GM21576 (cell line): ENCODE data around the gene JMJD8.

Experiments
- ATAC-seq: cut with Tn5 transposase; IDR thresholded peaks from one replicate; pipeline ENCODE4 v1.9.1; 2021; ENCODE audit warnings: mild to moderate bottlenecking, moderate library complexity; ENCODE audit not compliant: unreplicated experiment

Gene JMJD8

DNA sequence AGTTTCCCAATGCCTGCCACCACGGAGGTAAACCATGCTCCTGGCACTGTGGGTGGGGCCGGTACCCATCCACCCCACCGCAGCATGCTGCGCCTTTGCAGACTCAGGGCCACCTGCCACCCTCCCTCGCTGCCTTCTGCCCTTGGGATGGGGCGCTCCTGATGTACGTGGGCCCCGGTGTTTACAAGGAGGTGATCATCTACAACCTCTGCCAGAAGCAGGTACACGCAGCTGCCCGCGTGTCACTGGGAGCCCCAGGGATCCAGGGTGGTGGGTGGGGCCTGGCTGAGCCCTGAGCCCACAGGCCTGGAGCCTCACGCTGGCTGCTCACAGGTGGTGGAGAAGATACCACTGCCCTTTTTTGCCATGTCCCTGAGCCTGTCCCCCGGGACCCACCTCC, 17.6 kb downstream of the JMJD8 start:
- ATAC-seq: no peak

DNA sequence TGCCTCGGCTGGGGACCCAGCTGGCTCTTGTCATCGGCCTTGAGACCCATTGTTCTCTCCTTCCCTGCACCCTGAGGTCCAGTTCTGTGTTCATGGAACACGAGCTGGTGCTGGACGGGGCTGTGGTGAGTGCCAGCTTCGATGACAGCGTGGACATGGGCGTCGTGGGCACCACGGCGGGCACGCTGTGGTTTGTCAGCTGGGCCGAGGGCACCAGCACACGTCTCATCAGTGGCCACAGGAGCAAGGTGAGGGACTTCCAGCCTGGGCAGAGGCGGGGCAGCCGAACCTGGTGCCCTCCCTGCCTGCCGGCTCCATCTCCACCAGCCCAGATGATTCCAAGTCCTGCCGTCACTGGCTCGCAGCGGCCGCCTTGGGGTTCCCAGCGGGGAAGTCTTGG, 21.5 kb downstream of the JMJD8 start:
- no peak for ATAC-seq

DNA sequence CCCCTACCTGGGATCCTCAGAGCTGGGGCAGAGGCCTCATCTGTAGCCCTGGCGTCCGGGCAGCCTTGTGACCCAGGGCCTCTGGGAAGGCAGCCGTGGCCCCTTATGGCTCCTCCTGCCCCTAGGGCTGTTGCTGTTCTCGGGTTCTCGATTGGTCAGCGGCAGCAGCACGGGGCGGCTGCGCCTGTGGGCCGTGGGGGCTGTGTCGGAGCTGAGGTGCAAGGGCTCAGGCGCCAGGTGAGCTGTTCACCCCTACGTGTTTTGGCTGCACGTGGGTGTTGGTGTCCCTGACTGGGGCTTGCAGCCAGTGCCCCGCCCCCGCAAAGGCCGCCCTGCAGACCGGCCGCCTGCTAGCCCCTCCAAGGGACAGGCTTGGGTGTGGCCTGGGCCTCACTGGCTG, 22.0 kb downstream of the JMJD8 start:
- no peak for ATAC-seq

DNA sequence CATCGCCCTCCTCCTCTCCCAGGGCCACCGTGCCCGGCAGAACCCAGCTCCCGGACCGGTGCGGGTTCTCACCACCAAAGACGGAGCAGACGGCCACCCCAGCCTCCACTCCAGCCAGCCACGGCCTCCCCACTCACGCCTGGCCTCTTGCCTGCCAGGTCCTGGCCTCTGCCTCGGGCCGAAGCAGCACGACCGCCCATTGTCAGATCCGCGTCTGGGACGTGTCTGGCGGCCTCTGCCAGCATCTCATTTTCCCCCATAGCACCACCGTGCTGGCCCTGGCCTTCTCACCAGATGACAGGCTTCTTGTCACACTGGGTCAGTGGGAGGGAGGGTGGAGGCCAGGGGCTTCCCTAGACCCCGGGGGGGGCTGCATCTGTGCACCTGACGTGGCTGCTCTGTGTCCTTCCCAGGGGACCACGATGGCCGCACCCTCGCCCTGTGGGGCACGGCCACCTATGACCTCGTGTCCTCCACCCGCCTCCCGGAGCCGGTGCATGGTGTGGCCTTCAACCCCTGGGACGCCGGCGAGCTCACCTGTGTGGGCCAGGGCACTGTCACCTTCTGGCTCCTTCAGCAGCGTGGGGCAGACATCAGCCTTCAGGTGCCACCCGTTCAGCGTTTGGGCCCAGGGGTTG, 22.8 kb downstream of the JMJD8 start:
- ATAC-seq: peak; percentile 9

DNA sequence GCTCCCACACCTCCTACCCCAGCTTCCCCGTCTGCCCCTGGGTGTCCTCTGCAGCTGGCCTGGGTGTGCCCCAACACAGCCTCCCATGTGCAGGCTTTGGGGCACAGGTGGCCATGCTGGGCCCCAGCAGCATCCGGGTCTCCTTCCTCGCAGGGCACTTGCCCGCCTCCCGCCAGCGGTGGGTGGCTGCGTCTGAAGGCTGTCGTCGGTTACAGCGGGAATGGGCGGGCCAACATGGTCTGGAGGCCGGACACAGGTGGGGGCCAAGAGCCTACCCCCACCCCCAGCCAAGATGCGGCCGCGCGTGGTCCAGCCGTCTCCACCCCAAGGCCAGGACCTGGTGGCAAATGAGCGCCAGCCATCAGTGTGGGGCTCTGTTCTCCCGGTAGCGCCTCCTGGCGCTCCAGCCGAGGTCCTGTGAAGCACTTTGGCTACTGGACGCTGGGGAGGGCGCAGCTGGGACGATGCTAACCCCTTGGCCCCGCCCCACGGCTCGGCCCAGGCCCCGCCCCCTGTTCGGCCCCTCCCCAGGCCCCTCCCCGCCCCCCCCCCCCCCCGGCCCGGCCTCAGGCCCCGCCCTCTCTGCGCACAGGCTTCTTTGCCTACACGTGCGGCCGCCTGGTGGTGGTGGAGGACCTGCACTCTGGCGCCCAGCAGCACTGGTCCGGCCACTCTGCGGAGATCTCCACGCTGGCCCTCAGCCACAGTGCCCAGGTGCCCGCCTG, 23.5 kb downstream of the JMJD8 start:
- ATAC-seq: peak; percentile 42

DNA sequence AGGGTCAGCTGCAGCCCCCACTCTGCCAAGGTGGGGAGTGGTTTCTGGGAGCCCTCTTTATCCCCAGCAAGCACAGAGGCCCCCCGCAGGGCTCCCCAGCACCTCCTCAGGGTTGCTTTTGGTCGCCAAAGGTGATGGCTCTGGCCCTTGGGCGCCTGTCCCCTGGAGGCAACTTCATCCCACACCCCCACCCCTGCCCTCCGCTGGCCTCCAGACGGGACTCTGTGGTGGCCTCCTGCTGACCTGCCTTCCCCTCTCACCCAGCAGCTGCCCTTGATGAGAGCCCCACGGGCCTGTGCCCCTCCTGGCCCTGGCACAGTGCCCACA, 24.0 kb downstream of the JMJD8 start:
- no peak for ATAC-seq

DNA sequence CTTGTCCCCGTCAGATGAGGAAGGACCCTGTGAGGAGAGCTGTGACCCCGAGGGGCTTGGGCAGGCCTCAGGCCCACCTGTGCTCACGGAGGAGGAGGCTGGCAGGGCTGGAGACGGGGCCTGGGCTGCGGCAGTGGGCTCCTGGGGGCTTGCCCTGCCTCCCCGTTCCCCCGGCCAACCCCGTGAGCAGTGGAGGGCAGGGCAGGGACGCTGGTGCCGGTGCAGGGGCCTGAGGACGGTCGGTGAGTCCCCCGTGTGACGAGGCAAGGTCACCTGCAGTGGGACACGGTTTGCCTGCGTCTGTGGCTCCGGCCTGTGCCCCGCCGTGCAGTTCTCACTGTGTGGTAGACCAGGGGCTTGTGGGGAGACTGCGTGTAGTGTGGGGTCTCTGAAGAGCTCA, 24.5 kb downstream of the JMJD8 start:
- no peak for ATAC-seq

DNA sequence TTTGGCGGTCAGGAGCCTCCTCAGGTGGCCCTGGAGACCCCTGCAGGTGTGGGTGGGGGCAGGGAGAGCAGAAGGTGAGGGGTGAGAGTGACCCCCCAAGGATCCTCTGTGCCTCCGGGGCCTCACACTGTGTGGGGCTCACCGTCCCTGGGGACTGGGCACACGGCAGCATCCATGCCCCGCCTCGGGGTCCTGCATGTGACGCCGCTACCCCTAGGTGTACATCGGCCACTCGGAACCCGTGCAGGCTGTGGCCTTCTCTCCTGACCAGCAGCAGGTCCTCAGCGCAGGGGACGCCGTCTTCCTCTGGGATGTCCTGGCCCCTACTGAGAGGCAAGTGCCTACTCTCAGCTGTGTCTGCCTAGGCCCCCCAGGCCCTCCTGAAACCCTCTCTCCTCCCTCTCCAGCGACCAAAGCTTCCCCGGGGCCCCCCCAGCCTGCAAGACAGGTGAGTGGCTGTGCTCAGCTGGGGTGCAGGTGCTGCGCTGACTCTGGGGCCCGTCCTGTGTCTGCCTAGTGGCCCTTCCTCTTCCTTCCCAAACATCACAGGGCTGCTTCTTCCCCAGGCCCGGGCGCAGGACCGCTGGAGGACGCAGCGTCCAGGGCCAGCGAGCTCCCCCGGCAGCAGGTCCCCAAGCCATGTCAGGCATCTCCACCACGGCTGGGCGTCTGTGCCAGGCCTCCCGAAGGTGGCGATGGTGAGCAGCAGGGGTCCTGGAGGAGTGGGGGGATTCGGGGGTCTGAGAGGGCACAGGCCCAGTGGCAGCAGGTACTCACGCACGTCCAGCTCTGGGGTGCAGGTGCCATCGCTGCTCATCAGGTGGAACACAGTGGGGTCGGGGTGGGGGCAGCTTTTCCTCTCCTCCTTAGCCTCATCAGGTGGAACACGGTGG, 25.2 kb downstream of the JMJD8 start:
- no peak for ATAC-seq

DNA sequence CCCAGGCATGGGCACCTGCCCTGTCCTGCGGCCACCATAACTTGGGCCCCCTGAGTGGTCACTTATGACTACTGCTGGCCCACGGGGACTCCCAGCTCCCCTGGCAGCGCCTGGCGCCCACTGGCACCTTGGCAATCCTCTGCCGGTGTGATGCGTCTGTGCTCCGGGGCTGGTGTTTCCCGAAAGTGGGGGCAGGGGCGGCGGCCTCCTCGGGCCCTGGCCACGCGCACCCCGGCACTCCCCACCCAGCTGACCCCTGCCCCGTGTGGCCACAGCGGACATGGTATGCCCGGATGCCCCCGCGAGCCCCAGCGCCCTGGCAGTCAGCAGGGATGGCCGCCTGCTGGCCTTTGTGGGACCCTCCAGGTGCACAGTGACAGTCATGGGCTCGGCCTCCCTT, 26.6 kb downstream of the JMJD8 start:
- no peak for ATAC-seq

DNA sequence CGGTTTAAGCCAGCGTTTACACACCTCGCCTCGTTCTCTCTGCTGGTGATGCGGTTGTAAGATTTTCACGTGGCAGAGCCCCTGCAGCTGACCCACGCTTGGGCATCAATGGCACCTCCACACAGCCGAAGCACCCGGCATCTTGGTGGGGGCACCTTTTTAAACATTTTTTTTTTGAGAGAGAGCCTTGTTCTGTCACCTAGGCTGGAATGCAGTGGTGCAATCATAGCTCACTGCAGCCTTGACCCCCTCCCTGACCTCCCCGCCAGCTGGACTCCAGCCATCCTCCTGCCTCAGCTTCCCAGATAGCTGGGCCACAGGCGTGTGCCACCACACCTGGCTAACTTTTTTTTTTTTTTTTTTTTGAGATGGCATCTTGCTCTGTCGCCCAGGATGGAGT, 30.1 kb downstream of the JMJD8 start:
- ATAC-seq: no peak

DNA sequence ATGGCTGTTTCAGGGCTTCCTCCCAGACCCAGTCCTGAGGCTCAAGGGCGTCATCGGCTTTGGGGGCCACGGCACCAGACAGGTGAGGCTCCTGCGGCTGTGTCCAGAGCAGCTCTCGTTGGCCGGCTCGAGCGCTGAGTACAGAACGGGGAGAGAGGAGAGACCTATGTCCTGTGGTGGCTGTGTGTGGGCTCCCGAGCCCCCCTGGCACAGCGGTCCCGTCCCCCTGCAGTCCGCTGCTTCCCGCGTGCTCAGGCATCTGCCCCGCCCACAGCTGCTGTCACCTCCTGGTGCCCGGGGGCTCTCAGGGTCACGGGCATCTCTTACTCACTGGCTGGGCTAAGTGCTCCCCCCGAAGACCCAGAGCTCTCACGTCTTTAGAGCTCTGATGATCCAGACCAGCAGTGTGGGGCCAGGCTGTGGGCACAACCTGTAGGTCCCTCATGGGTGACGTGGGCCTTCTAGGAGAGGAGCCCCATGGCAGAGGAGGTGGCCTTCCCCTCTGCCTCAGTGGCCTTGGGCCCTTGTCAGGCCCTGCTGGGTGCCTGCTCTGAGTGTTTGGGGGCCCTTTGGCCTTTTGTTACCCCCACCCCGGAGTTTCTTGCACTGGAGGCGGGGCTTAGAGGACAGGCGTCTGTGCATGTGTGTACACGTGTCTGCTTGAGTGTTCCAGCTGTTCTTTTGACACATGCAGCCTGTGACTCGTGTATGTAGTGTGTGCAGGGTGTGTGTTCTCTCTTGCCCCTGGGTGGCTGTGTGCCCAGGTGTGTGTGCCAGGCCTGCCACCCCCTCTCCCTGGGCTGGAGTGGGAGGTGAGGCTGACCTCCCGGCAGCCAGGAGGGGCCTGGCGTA, 31.5 kb downstream of the JMJD8 start:
- ATAC-seq: no peak

DNA sequence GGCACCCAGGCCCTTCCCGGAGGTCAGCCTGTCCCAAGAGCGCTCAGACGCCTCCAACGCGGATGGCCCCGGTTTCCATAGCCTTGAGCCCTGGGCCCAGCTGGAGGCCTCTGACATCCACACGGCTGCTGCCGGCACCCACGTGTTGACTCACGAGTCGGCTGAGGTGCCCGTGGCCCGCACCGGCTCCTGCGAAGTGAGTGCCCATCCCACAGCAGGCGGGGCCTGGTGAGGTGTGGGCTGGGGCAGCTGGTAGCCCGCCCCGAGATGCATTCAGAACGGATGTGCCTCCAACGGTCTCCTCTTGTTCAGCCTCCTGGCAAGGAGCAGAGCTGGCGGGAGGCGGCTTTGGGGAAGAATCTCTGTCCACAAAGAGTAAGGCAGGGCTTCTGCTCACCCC, 32.3 kb downstream of the JMJD8 start:
- ATAC-seq: no peak

DNA sequence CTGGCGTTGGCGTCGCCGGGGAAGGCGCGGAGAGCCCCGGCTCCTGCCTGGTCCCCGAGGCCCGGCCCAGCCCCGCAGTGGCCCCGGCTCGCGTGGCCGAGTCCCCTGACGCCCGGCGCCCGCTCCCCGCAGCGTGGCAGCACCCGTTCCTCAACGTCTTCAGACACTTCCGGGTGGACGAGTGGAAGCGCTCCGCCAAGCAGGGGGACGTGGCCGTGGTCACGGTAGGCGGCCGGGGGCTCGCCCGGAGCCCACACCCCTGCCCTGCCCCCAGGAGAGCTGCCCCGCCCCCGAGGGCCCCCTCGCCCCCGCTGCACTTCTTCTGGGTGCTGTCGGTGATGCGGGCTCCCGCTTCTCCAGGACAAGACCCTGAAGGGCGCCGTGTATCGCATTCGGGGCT, 34.5 kb downstream of the JMJD8 start:
- ATAC-seq: no peak

DNA sequence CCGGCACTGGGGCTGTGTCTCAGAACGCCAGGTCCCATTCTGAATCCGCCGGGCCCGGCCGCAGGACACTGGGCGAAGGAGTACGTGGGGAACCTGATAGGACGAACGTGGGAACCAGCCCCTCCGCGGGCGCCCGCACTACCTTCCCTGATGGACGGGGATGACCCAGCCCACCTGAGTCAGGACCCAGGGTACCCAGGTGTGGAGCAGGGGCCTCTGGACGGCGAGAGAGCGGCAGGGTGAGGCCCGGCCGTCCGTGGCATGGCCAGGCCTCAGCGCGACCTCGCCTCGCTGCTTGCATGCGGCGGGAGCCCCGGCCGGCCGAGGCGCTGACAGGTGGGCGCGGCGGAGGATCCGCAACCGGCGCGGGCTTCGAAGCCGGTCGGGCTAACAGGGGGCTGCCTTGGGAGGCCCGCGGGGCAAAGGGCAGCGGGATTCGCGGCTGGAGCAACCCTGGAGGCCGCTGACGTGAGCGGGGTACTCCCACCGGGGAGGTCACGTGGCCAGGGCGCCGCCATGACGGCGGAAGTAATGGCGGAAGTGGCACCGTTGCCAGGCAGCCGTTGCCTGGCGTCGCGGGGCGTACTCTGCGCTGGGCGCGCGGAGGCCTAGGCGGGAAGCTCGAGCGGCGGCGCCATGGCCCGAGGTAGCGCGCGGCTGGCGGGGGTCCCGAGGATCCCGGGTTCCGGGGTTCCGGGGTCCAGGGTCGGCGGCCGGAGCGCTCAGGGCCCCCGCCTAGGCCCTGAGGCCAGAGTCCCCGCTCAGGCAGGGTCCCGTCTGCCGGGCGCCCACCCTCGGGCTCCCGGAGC, 35.1 kb downstream of the JMJD8 start, which contains the start of gene WDR90:
Gene WDR90, plus strand, starts transcription at position 585 of the 809 bp plus-strand sequence. Its CDS starts 52 bp downstream, at position 637.
- peak; percentile 64 for ATAC-seq

DNA sequence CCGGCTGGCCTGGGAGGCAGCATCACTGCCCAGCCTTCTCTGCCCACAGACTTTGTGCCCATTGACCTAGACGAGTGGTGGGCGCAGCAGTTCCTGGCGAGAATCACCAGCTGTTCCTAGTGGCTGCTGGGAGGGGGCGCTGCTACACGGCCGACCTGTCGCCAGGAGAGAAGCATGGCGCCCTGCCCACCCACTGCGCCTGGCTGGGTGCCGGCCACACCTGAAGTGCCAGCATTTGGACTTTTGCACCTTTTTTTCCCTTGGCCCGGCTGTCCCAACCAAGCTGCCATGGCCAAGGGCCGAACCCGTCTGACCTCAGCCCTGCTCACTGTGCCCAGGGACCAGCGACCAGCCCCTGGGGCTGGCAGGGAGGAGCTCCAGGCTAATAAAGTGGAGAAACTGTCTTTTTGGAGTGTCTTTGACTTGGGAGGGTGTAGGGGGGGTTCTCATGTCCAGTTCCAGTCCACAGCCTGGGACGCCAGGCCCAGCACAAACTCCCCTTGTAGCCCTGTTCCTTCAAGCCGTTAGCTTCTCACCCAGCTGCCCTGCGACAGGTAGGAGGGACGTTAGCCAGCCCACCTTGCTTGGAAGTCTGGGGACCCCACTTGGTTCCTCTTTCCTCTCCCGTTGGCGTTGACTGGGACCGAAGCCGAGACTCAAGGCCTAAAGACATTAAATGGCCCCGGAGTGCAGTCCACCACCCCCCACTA, 35.9 kb downstream of the JMJD8 start:
- no peak for ATAC-seq

DNA sequence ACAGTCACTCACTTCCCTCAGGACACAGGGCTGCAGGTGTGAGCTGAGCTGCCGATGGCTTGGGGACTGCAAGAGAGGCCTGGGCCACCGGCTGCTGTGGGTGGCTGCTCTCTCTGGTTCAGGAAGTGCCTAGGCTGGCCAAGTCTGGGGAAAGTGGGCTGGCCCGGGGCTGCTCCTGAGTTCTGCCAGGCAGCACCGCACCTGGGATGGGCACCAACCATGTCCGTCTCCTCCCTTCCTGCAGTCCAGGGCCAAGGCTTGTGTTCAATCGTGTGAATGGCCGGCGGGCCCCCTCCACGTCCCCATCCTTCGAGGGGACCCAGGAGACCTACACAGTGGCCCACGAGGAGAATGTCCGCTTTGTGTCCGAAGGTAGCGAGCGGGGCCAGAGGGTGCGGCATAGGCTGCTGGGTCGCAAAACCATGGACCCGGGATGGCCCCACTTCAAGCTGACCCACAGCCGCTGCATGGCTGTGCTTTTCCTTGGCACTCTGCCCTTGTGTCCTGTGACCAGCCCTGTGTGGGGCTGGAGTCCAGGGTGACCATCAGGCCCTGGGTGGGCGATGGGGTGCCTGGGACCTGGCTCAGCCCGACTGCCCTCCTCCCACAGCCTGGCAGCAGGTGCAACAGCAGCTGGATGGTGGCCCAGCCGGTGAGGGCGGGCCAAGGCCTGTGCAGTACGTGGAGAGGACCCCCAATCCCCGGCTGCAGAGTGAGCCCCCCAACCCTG, 36.8 kb downstream of the JMJD8 start:
- no peak for ATAC-seq

DNA sequence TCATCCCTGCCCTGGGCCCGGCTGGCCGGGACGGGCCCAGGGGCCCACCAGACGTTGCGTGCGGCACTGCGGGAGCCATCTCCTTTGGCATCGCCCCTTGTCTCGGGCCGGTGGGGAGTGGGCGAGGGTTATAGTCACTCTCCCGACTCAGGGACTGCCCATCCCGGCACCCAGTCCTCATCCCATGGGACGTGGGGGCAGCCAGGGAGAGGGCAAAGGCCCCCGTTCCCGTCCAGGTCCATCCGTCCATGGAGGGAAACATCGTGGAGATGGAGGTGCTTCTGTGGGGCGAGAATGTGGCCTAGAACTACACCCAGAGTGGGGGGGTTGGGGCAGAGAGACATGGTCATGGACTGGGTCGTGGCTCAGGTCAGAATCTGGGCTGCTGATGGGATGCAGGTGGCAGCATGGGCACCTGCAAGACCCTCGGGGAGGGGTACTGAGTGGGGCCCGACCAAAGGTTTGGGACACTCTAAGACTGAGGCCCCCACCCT, 37.4 kb downstream of the JMJD8 start:
- ATAC-seq: no peak

DNA sequence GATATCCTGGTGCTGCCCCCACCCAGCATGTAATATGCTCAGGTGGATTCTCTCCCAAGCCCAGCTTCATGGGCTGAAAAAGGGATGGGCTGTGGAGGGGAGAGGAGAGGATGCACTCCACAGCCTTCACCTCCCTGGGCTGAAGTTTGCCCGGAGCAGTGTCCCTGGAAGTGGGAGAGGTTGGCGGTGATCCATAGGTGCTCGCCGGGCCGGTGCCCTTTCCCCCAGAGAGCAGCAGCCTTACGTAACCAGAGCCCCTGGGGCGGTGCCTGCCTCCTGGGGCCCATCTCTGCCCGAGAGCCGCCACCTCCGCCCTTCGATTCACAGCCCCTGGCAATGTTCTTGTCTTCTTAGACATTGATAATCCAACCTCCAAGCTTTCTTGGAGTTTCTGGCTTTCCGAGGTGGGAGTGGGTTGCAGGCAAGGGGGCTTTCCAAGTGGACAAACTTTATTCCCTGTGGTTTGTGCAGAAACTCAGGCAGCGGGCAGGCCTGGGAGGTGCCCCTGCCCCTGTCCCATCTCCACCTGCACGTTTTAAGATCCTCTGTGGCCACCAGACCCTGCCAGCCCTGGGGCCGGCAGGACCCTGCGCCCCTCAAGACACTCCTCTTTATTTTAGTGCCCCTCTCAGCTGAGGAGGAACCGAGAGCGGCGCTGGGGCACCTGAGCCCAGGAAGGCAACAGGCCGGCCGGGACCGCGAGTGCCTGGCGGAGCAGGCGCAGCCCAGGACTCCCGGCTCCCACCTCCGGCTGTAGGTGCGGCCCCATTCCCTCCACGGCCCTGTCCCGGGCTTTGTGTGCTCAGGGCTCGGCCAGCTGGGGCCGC, 38.1 kb downstream of the JMJD8 start:
- no peak for ATAC-seq
